D721Med (cell line): ENCODE results near the gene ZNF580.

Source experiments
- DNase-seq: peaks from one replicate; pipeline ENCODE4 v3.0.0; 2011; ENCODE audit warnings: low spot score; ENCODE audit not compliant: insufficient read length
- FAIRE-seq: peaks from 2 replicates; lab custom pipeline; 2011; peaks lifted over from hg19 to GRCh38; lab: Jason Lieb, UNC
- CTCF ChIP-seq: IDR thresholded peaks from 2 replicates; pipeline ENCODE4 v1.5.1; 2012; ENCODE audit warnings: mild to moderate bottlenecking, control low read depth; ENCODE audit not compliant: insufficient read depth; ENCODE audit errors: missing control alignments

Gene ZNF580

GRCh38 chr19:55606471-55606787 is 34.4 kb upstream of the ZNF580 start:
- no peak for TF ChIP-seq CTCF
- no peak for DNase-seq
- no peak for FAIRE-seq

GRCh38 chr19:55606817-55607216 is 34.0 kb upstream of the ZNF580 start:
- DNase-seq, result no peak
- no peak for FAIRE-seq
- TF ChIP-seq CTCF, result no peak

GRCh38 chr19:55609326-55609725 is 31.5 kb upstream of the ZNF580 start:
- no peak for DNase-seq
- no peak for FAIRE-seq
- no peak for TF ChIP-seq CTCF

GRCh38 chr19:55611300-55611982 is 29.4 kb upstream of the ZNF580 start:
- FAIRE-seq (no peak), DNase-seq (no peak)
- TF ChIP-seq CTCF, result no peak

- DNase-seq, result no peak
- no peak for TF ChIP-seq CTCF
- FAIRE-seq, result no peak
Measured at GRCh38 chr19:55611983-55612645, 28.7 kb upstream of the ZNF580 start.

- no peak for TF ChIP-seq CTCF
- DNase-seq, result no peak
- no peak for FAIRE-seq
Measured at GRCh38 chr19:55613396-55613795, 27.4 kb upstream of the ZNF580 start.
